LNCAP (cell line): ENCODE data around the gene JARID2.

Experiments used
- TF ChIP-seq, protein P1 (sequence below): fragments of 450-650 bp; IDR thresholded peaks from 2 replicates; pipeline ENCODE4 v1.5.1; 2017; ENCODE audit warnings: mild to moderate bottlenecking

The JARID2 gene

DNA sequence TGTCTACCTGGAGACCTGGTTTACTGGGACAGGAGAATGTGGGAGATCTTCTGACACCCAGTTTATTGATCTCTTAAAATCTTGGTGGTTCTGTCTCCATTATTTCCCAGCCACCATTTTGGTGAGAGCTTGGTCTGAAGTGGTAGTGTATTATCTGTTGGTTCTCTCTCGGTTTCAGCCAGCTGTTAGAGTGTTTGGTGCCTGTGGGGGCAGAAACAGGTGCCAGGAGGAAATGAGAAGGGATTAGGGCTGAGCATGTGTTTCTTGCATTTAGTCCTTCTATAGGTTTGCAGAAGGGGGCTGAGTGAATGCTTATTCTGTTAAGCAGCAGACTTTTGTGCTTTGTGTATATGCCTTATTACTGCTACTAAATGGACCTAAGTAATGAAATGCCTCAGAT is 9.6 kb downstream of the JARID2 start:
- TF ChIP-seq, protein P1, sequence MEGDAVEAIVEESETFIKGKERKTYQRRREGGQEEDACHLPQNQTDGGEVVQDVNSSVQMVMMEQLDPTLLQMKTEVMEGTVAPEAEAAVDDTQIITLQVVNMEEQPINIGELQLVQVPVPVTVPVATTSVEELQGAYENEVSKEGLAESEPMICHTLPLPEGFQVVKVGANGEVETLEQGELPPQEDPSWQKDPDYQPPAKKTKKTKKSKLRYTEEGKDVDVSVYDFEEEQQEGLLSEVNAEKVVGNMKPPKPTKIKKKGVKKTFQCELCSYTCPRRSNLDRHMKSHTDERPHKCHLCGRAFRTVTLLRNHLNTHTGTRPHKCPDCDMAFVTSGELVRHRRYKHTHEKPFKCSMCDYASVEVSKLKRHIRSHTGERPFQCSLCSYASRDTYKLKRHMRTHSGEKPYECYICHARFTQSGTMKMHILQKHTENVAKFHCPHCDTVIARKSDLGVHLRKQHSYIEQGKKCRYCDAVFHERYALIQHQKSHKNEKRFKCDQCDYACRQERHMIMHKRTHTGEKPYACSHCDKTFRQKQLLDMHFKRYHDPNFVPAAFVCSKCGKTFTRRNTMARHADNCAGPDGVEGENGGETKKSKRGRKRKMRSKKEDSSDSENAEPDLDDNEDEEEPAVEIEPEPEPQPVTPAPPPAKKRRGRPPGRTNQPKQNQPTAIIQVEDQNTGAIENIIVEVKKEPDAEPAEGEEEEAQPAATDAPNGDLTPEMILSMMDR = no peak

- TF ChIP-seq, protein P1 = no peak
These were observed 10.1 kb downstream of the JARID2 start for GRCh38 chr6:15255909-15256395.

DNA sequence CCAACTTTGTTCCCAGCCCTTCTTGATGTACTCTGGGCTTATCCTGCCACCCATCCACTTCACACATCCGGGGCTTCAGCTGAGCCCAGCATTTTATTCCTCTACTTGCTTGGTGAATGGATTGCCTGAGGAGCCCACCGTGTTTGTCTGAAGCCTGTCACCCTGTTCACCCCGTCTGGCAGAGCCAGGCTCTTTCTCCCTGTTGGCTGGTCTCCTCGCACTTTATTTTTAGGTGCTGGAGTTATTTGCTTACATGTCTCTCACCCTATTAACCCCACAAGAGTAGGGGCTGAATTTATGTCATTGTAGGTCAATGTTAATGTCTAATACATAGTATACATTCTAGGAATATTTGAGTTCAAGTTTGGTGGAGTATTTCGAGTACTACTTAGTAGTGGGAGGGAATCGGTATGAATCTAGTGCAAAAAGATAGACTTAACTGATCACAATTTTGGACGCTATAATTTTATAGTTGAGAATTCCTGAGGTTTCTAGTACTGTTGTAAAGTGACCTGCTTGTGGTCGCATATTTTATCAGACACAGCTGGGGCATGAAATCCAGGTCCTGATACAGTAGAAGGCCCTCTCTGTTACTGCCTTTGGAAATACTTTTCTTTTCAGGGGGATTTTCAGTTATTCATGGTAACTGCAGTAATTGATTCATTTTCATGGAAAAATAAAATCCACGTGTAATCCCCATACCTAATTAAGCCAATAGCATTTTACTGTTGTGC is 10.8 kb downstream of the JARID2 start:
- TF ChIP-seq, protein P1 = no peak

GRCh38 chr6:15257357-15258132 is 11.7 kb downstream of the JARID2 start:
- TF ChIP-seq, protein P1 = no peak

GRCh38 chr6:15259766-15260098 is 13.9 kb downstream of the JARID2 start:
- TF ChIP-seq, protein P1 = no peak

- TF ChIP-seq, protein P1 = no peak
These were observed 14.4 kb downstream of the JARID2 start for GRCh38 chr6:15260099-15260821.

DNA sequence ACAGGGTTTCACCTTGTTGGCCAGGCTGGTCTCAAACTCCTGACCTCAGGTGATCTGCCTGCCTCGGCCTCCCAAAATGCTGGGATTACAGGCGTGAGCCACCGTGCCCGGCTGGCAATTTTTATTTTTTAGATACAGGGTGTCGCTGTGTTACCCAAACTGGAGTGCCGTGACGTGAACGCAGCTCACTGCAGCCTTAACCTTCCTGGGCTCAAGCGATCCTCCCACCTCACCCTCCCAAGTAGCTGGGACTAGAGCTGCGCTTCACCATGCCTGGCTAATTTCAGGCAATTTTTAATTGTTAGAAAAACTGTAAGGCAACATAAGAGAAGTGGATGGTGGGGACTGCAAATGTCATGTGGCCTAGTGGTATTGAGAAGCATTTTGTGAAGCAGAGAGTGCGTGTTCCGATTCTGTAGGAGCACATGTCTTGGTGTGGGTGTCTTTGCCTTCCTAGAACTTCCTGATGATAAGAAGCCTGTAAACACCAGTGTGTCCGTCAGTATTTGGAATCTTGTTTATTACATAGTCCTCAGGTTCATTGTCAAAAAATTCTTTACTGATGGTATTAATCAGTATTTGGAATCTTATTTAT is 18.0 kb downstream of the JARID2 start:
- TF ChIP-seq, protein P1 = no peak
